ENCODE measurements around the gene LRRC45. TPM values are rescaled to one million over a fixed set of nuclear protein-coding genes. Genes with fewer than 3 reads are reported as not detected.

The LRRC45 gene
- total and polyA plus RNA-seq, 2 donors (not counting 3 experiments of a cell fraction or from before 2014, with no cell fraction given) = 7.6 to 22.9 TPM

DNA sequence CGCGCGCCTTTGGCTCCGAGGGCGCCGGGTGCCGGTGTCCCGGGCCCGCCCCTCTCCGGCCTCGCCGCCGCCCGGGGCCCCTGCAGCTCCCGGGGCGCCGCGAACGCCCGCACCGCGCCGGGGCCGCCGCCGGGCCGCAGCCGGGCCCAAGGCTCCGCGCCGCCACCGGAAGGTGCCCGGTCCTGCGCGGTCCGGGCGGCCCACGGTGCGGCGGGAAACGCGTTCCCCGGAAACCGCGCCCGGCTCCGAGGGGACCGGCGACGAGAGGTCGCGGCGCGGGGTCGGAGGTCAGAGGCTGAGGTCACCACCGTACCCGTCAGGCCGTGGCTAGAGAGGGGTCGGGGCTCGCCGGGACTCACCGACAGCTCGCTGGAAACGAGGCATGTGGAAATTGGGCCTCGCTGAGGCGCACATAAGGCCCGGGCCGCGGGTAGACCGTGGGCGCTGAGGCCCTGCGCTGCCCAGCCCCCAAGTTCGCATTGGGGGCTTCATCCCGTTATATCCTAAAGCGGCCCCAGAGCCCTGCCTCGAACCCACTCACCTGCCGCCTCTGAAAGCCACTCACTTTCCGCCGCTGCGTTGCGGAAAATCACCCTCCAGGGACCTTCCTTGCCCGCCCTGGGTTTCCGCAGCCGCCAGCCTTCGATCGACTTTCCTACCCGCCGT is 42.7 kb downstream of the LRRC45 start, which contains the start of gene DUS1L:
DUS1L (minus strand) TSS at position 167 of the 666 bp plus-strand sequence. CDS start 745 bp downstream, outside the sequence.
- intact Hi-C loops (cut with micrococcal nuclease) = no loop called here
- no TSS peak for BruUV-seq (replicated peaks)
- Histone ChIP-seq H3K9me3 (replicated peaks; ENCODE audit: control insufficient read depth, insufficient read depth, low read length) (no peaks in the 10 kb centered on the region), H3K4me2 (ENCODE audit: insufficient read depth, low read length) (peak within 1 kb of the TSS; percentile 78), H3K9me1 (replicated peaks; ENCODE audit: control insufficient read depth, extremely low read depth, insufficient read depth, low read length) (no peaks in the 10 kb centered on the region), H2AFZ (ENCODE audit: low read depth, low read length) (peak within 1 kb of the TSS; percentile 99), H3K27me3 (ENCODE audit: control insufficient read depth in 2 of 2, insufficient read depth in 2 of 2, low read length in 2 of 2) (no peaks in the 10 kb centered on the region), H3K9ac (replicated peaks; ENCODE audit: extremely low read depth, insufficient read depth, low read length) (peak within 1 kb of the TSS; percentile 77), H3K79me2 (ENCODE audit: control insufficient read depth, insufficient read depth, low read length) (peaks cover 14% of the 10 kb centered on the region), H3K27ac (ENCODE audit: insufficient read depth, low read depth, low read length) (peak within 1 kb of the TSS; percentile 48), H3K4me3 (replicated peaks in 1 of 3; ENCODE audit: insufficient read depth in 1 of 3, low read depth in 1 of 3, low read length in 3 of 3) (peak within 1 kb of the TSS; percentile 58 to 82 (median 76)), H4K20me1 (replicated peaks; ENCODE audit: control insufficient read depth, extremely low read depth, insufficient read depth, low read length) (no peaks in the 10 kb centered on the region), H3K36me3 (ENCODE audit: control insufficient read depth in 2 of 2, extremely low read depth in 1 of 2, insufficient read depth in 2 of 2, low read length in 2 of 2) (peaks cover 0 to 12% of the 10 kb centered on the region in 2 experiments), H3K4me1 (ENCODE audit: control insufficient read depth, extremely low read depth, insufficient read depth, low read length) (peaks cover 15% of the 10 kb centered on the region)
- FAIRE-seq = peak; percentile 15
- ChIA-PET POLR2A (interaction anchor here (0.7 kb wide), 1 partner anchor 33 kb away, joined by 3 read pairs; no protein-coding TSS in a partner anchor), CTCF (interaction anchor here (1.1 kb wide), 1 partner anchor 35 kb away, joined by 3 read pairs; no protein-coding TSS in a partner anchor)
- dilution Hi-C loops (cut with MboI; ENCODE audit: extremely low pct_ligation_motif_present, low sequenced_read_pairs) = no loop called here
- TF ChIP-seq POLR2A (IDR thresholded peaks at IDR 0.05; ENCODE audit: low read depth, low read length) = peak; percentile 42
- peak; percentile 38 for TF ChIP-seq POLR2AphosphoS5 (IDR thresholded peaks at IDR 0.05; ENCODE audit: insufficient read depth, low read depth, low read length)
- no peak for TF ChIP-seq MYC (IDR thresholded peaks at IDR 0.05; ENCODE audit: low read depth, low read length)
- DNase-seq (ENCODE audit: low read depth, low spot score) = peak; percentile 23

GRCh38 chr17:82070611-82071010 is 47.5 kb downstream of the LRRC45 start:
- Histone ChIP-seq H3K9ac (replicated peaks; ENCODE audit: extremely low read depth, insufficient read depth, low read length) (no peak overlapping the region), H3K36me3 (ENCODE audit: control insufficient read depth in 2 of 2, extremely low read depth in 1 of 2, insufficient read depth in 2 of 2, low read length in 2 of 2) (no peaks in the 10 kb centered on the region), H3K79me2 (ENCODE audit: control insufficient read depth, insufficient read depth, low read length) (peaks cover 7% of the 10 kb centered on the region), H3K4me3 (replicated peaks in 1 of 3; ENCODE audit: insufficient read depth in 1 of 3, low read depth in 1 of 3, low read length in 3 of 3) (no peak overlapping the region), H4K20me1 (replicated peaks; ENCODE audit: control insufficient read depth, extremely low read depth, insufficient read depth, low read length) (no peaks in the 10 kb centered on the region), H3K27me3 (ENCODE audit: control insufficient read depth in 2 of 2, insufficient read depth in 2 of 2, low read length in 2 of 2) (no peaks in the 10 kb centered on the region), H3K4me2 (ENCODE audit: insufficient read depth, low read length) (no peak overlapping the region), H3K9me3 (replicated peaks; ENCODE audit: control insufficient read depth, insufficient read depth, low read length) (no peaks in the 10 kb centered on the region), H3K27ac (ENCODE audit: insufficient read depth, low read depth, low read length) (no peak overlapping the region), H3K4me1 (ENCODE audit: control insufficient read depth, extremely low read depth, insufficient read depth, low read length) (peaks cover 6% of the 10 kb centered on the region), H2AFZ (ENCODE audit: low read depth, low read length) (no peak overlapping the region), H3K9me1 (replicated peaks; ENCODE audit: control insufficient read depth, extremely low read depth, insufficient read depth, low read length) (no peaks in the 10 kb centered on the region)
- DNase-seq (ENCODE audit: low read depth, low spot score) (no peak), FAIRE-seq (no peak)
- TF ChIP-seq, protein P1, sequence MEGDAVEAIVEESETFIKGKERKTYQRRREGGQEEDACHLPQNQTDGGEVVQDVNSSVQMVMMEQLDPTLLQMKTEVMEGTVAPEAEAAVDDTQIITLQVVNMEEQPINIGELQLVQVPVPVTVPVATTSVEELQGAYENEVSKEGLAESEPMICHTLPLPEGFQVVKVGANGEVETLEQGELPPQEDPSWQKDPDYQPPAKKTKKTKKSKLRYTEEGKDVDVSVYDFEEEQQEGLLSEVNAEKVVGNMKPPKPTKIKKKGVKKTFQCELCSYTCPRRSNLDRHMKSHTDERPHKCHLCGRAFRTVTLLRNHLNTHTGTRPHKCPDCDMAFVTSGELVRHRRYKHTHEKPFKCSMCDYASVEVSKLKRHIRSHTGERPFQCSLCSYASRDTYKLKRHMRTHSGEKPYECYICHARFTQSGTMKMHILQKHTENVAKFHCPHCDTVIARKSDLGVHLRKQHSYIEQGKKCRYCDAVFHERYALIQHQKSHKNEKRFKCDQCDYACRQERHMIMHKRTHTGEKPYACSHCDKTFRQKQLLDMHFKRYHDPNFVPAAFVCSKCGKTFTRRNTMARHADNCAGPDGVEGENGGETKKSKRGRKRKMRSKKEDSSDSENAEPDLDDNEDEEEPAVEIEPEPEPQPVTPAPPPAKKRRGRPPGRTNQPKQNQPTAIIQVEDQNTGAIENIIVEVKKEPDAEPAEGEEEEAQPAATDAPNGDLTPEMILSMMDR (IDR thresholded peaks at IDR 0.05; ENCODE audit: extremely low read depth in 1 of 2, insufficient read depth in 1 of 2, low read depth in 1 of 2, low read length in 2 of 2) = no peak
- TF ChIP-seq POLR2A (IDR thresholded peaks at IDR 0.05; ENCODE audit: low read depth, low read length) = no peak
- no peak for TF ChIP-seq EZH2 (IDR thresholded peaks at IDR 0.05; ENCODE audit: borderline replicate concordance, low read depth, low read length, severe bottlenecking)
- TF ChIP-seq JUN (IDR thresholded peaks at IDR 0.05; ENCODE audit: borderline replicate concordance, insufficient read depth, insufficient read length, low read depth) = no peak
- TF ChIP-seq FOS (IDR thresholded peaks at IDR 0.05; ENCODE audit: borderline replicate concordance, insufficient read depth, low read length) = no peak
- TF ChIP-seq POLR2AphosphoS5 (IDR thresholded peaks at IDR 0.05; ENCODE audit: insufficient read depth, low read depth, low read length) = no peak
- TF ChIP-seq, protein P2, sequence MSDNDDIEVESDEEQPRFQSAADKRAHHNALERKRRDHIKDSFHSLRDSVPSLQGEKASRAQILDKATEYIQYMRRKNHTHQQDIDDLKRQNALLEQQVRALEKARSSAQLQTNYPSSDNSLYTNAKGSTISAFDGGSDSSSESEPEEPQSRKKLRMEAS (IDR thresholded peaks at IDR 0.05; ENCODE audit: insufficient read depth, insufficient read length) = no peak
- no peak for TF ChIP-seq MYC (IDR thresholded peaks at IDR 0.05; ENCODE audit: low read depth, low read length)
- no peak for TF ChIP-seq GATA2 (IDR thresholded peaks at IDR 0.05; ENCODE audit: insufficient read depth, insufficient read length, low read depth, low read length)
- no TSS peak for BruUV-seq (replicated peaks)
- dilution Hi-C loops (cut with MboI; ENCODE audit: extremely low pct_ligation_motif_present, low sequenced_read_pairs) (no loop called here), intact Hi-C loops (cut with micrococcal nuclease) (no loop called here)
- POLR2A ChIA-PET = no interaction called here
- CTCF ChIA-PET = interaction anchor here (0.9 kb wide), 1 partner anchor 50 kb away, joined by 3 read pairs; no protein-coding TSS in a partner anchor

All from endothelial cell of umbilical vein (primary cell).